Nephron (organoid): Measurements from ENCODE around the gene AZU1.

ENCODE experiments used
- H3K27ac Mint-ChIP-seq, 3 experiments: 2 replicates each; pipeline ENCODE4 v1.8.0; 2020; ENCODE audit warnings: mixed read lengths in 3 of 3, mild to moderate bottlenecking in 2 of 3, moderate library complexity in 1 of 3
- H3K27me3 Mint-ChIP-seq: 2 replicates; pipeline ENCODE4 v1.8.0; 2021; ENCODE audit warnings: low read depth, mild to moderate bottlenecking, moderate library complexity, mixed read lengths
- H3K36me3 Mint-ChIP-seq: 2 replicates; pipeline ENCODE4 v1.8.0; 2020; ENCODE audit warnings: low read depth, mixed read lengths
- H3K4me1 Mint-ChIP-seq: 2 replicates; pipeline ENCODE4 v1.8.0; 2020; ENCODE audit warnings: mixed read lengths
- H3K4me3 Mint-ChIP-seq, 3 experiments: 2 replicates each; pipeline ENCODE4 v1.8.0; 2020; ENCODE audit warnings: mild to moderate bottlenecking in 3 of 3, mixed read lengths in 3 of 3, moderate library complexity in 2 of 3
- H3K9me3 Mint-ChIP-seq: 2 replicates; pipeline ENCODE4 v1.8.0; 2020; ENCODE audit warnings: mixed read lengths
- CTCF ChIP-seq, 3 experiments: fragments of 200-600 bp; sonication (generic); IDR thresholded peaks; one replicate each; pipeline ENCODE4 v1.5.0; 2021; ENCODE audit warnings: antibody characterized with exemption in 3 of 3; ENCODE audit not compliant: unreplicated experiment in 3 of 3

AZU1 gene

GRCh38 chr19:803099-803561 is 24.5 kb upstream of the AZU1 start:
- Mint-ChIP-seq H3K27me3 (no peaks in the 10 kb centered on the region), H3K4me1 (peaks cover 54% of the 10 kb centered on the region), H3K4me3 (peak overlapping the region in 2 of 3 experiments; percentile 30 to 78), H3K27ac (peak overlapping the region in 2 of 3 experiments; percentile 88 to 91), H3K36me3 (peaks cover 51% of the 10 kb centered on the region), H3K9me3 (no peaks in the 10 kb centered on the region)
- no peak for TF ChIP-seq CTCF (IDR thresholded peaks at IDR 0.05; ENCODE audit: unreplicated experiment in 3 of 3)

GRCh38 chr19:803686-804418 is 23.8 kb upstream of the AZU1 start:
- Mint-ChIP-seq H3K4me3 (peak overlapping the region in 2 of 3 experiments; percentile 30 to 78), H3K36me3 (peaks cover 51% of the 10 kb centered on the region), H3K27me3 (no peaks in the 10 kb centered on the region), H3K4me1 (peaks cover 54% of the 10 kb centered on the region), H3K27ac (peak overlapping the region in 1 of 3 experiments; percentile 88), H3K9me3 (no peaks in the 10 kb centered on the region)
- no peak for TF ChIP-seq CTCF (IDR thresholded peaks at IDR 0.05; ENCODE audit: unreplicated experiment in 3 of 3)

GRCh38 chr19:804419-805165 is 23.0 kb upstream of the AZU1 start:
- no peaks in the 10 kb centered on the region for H3K27me3 Mint-ChIP-seq
- TF ChIP-seq CTCF (IDR thresholded peaks at IDR 0.05; ENCODE audit: unreplicated experiment in 3 of 3), result no peak
- no peak overlapping the region for H3K27ac Mint-ChIP-seq
- peaks cover 51% of the 10 kb centered on the region for H3K36me3 Mint-ChIP-seq
- H3K9me3 Mint-ChIP-seq, result no peaks in the 10 kb centered on the region
- no peak overlapping the region for H3K4me3 Mint-ChIP-seq
- peaks cover 49% of the 10 kb centered on the region for H3K4me1 Mint-ChIP-seq

GRCh38 chr19:805166-805551 is 22.5 kb upstream of the AZU1 start:
- Mint-ChIP-seq H3K36me3 (peaks cover 53% of the 10 kb centered on the region), H3K9me3 (no peaks in the 10 kb centered on the region)
- TF ChIP-seq CTCF (IDR thresholded peaks at IDR 0.05; ENCODE audit: unreplicated experiment in 3 of 3), result no peak

GRCh38 chr19:805600-806550 is 21.8 kb upstream of the AZU1 start:
- no peaks in the 10 kb centered on the region for H3K27me3 Mint-ChIP-seq
- H3K36me3 Mint-ChIP-seq, result peaks cover 53% of the 10 kb centered on the region
- no peak overlapping the region for H3K4me3 Mint-ChIP-seq
- no peak overlapping the region for H3K27ac Mint-ChIP-seq
- H3K9me3 Mint-ChIP-seq, result no peaks in the 10 kb centered on the region
- TF ChIP-seq CTCF (IDR thresholded peaks at IDR 0.05; ENCODE audit: unreplicated experiment in 3 of 3), result no peak
- peaks cover 37% of the 10 kb centered on the region for H3K4me1 Mint-ChIP-seq

More at GRCh38 chr19:805166-805551, 22.5 kb upstream of the AZU1 start:
- Mint-ChIP-seq H3K27me3 (no peaks in the 10 kb centered on the region), H3K27ac (no peak overlapping the region), H3K4me3 (no peak overlapping the region), H3K4me1 (peaks cover 43% of the 10 kb centered on the region)
